GM06990 (cell line): ENCODE measurements around the gene ZNF160.

Source experiments
- DNase-seq: peaks from one replicate; pipeline ENCODE4 v3.0.0-alpha.2; 2011; ENCODE audit not compliant: insufficient read length; ENCODE audit errors: extremely low read depth
- H3K27me3 ChIP-seq: replicated peaks from 2 replicates; pipeline ENCODE4 v1.6.0; 2011; ENCODE audit warnings: low read length; ENCODE audit not compliant: control insufficient read depth, insufficient read depth
- H3K36me3 ChIP-seq: 2 replicates; pipeline ENCODE4 v1.5.1; 2011; ENCODE audit warnings: low read length; ENCODE audit not compliant: control insufficient read depth, insufficient read depth
- H3K4me3 ChIP-seq: replicated peaks from 2 replicates; pipeline ENCODE4 v1.5.1; 2011; ENCODE audit warnings: low read depth, mild to moderate bottlenecking, control low read depth, low read length
- CTCF ChIP-seq: IDR thresholded peaks from 2 replicates; pipeline ENCODE4 v1.5.1; 2011; ENCODE audit warnings: low read length, control low read depth, mild to moderate bottlenecking, inconsistent platforms; ENCODE audit not compliant: insufficient read depth, poor library complexity, severe bottlenecking

Gene ZNF160

GRCh38 chr19:53085496-53085895 is 17.7 kb downstream of the ZNF160 start:
- no peak for DNase-seq
- no peak for TF ChIP-seq CTCF
- Histone ChIP-seq H3K36me3 (peaks cover 12% of the 10 kb centered on the region), H3K27me3 (no peaks in the 10 kb centered on the region), H3K4me3 (no peak overlapping the region)

GRCh38 chr19:53082929-53083328 is 20.3 kb downstream of the ZNF160 start:
- H3K4me3 ChIP-seq = no peak overlapping the region
- H3K27me3 ChIP-seq = no peaks in the 10 kb centered on the region
- TF ChIP-seq CTCF = no peak
- DNase-seq = no peak
- peaks cover 13% of the 10 kb centered on the region for H3K36me3 ChIP-seq

GRCh38 chr19:53079313-53079924 is 23.8 kb downstream of the ZNF160 start:
- no peak overlapping the region for H3K4me3 ChIP-seq
- no peaks in the 10 kb centered on the region for H3K27me3 ChIP-seq
- peaks cover 18% of the 10 kb centered on the region for H3K36me3 ChIP-seq
- TF ChIP-seq CTCF = no peak
- no peak for DNase-seq

- no peak overlapping the region for H3K4me3 ChIP-seq
- no peak for DNase-seq
- TF ChIP-seq CTCF = no peak
- H3K36me3 ChIP-seq = peaks cover 14% of the 10 kb centered on the region
- no peaks in the 10 kb centered on the region for H3K27me3 ChIP-seq
Measured at GRCh38 chr19:53078668-53079067, 24.6 kb downstream of the ZNF160 start.

- DNase-seq = no peak
- no peak for TF ChIP-seq CTCF
- peaks cover 19% of the 10 kb centered on the region for H3K36me3 ChIP-seq
- no peak overlapping the region for H3K4me3 ChIP-seq
- no peaks in the 10 kb centered on the region for H3K27me3 ChIP-seq
Measured at GRCh38 chr19:53076984-53077383, 26.2 kb downstream of the ZNF160 start.

GRCh38 chr19:53068834-53069233 is 34.4 kb downstream of the ZNF160 start:
- no peak for TF ChIP-seq CTCF
- H3K36me3 ChIP-seq = peaks cover 13% of the 10 kb centered on the region
- no peak overlapping the region for H3K4me3 ChIP-seq

More at GRCh38 chr19:53068834-53069233, 34.4 kb downstream of the ZNF160 start:
- DNase-seq = no peak
- no peaks in the 10 kb centered on the region for H3K27me3 ChIP-seq
